Measurements from ENCODE around the gene H3-3A. TPM values are rescaled to one million over a fixed set of nuclear protein-coding genes. Genes with fewer than 3 reads are reported as not detected.

Gene H3-3A
- total RNA-seq, 5 donors from 2014 or later (not counting 1 experiment from before 2014, with no cell fraction given), result 340 to 391 (median 366) TPM

- peak overlapping the region; percentile 51 to 62 for H3K4me3 ChIP-seq (ENCODE audit: control insufficient read depth in 1 of 2, extremely low read depth in 1 of 2, low read length in 1 of 2)
- POLR2A ChIA-PET, result interaction anchor here in 1 of 2 donors (0.6 kb wide), 1 partner anchor 566 kb away, joined by 3 read pairs; no protein-coding TSS in a partner anchor
These were observed 48.0 kb downstream of the H3-3A start for GRCh38 chr1:226110249-226111097.

GRCh38 chr1:226111098-226111882 is 48.8 kb downstream of the H3-3A start:
- CTCF ChIA-PET, result interaction anchor here (0.6 to 3.3 kb wide), 3 partner anchors 14 to 53 kb away, joined by 7 to 11 read pairs (median 7); no protein-coding TSS in a partner anchor
- POLR2A ChIA-PET, result no interaction called here

More at GRCh38 chr1:226110249-226111097, 48.0 kb downstream of the H3-3A start:
- CTCF ChIA-PET, result interaction anchor here (0.6 to 3.3 kb wide), 3 partner anchors 14 to 54 kb away, joined by 7 to 11 read pairs (median 7); no protein-coding TSS in a partner anchor
- peak overlapping the region; percentile 73 for H3K27ac ChIP-seq (ENCODE audit: low read length)
- H3K9me3 Mint-ChIP-seq, result no peaks in the 10 kb centered on the region
- H3K27me3 ChIP-seq (replicated peaks in 1 of 2; ENCODE audit: control insufficient read depth in 2 of 2, extremely low read depth in 1 of 2, insufficient read depth in 2 of 2, low read length in 1 of 2), result no peaks in the 10 kb centered on the region
- H3K4me3 Mint-ChIP-seq, result peak overlapping the region; percentile 61 to 93 (median 63)
- H3K4me1 Mint-ChIP-seq, result peaks cover 12 to 28% (median 13%) of the 10 kb centered on the region in 3 donors
- 2% methylated on average over 70 of the region's 73 CpGs for WGBS (ENCODE audit: insufficient coverage)
- H3K36me3 Mint-ChIP-seq, result no peaks in the 10 kb centered on the region
- ATAC-seq (replicated peaks in 1 of 4) (peak; percentile 67 to 76 (median 69)), DNase-seq (peak in 29 of 35 experiments; percentile 9 to 71 (median 34))
- no peaks in the 10 kb centered on the region for H3K36me3 ChIP-seq (ENCODE audit: control insufficient read depth in 2 of 2, extremely low read depth in 1 of 2, insufficient read depth in 1 of 2, low read length in 1 of 2)
- H3K9me3 ChIP-seq, result no peaks in the 10 kb centered on the region
- no peaks in the 10 kb centered on the region for H3K27me3 Mint-ChIP-seq
- peak overlapping the region in 1 of 2 donors; percentile 52 for H3K27ac Mint-ChIP-seq
- H3K4me1 ChIP-seq (ENCODE audit: control insufficient read depth in 1 of 2, extremely low read depth in 1 of 2, insufficient read depth in 2 of 2, low read length in 2 of 2), result peaks cover 2 to 22% of the 10 kb centered on the region in 2 experiments

GRCh38 chr1:226111883-226112261 is 49.4 kb downstream of the H3-3A start:
- Histone ChIP-seq H3K27ac (ENCODE audit: low read length) (no peak overlapping the region), H3K4me1 (ENCODE audit: control insufficient read depth in 1 of 2, extremely low read depth in 1 of 2, insufficient read depth in 2 of 2, low read length in 2 of 2) (peaks cover 2 to 22% of the 10 kb centered on the region in 2 experiments), H3K9me3 (no peaks in the 10 kb centered on the region), H3K27me3 (replicated peaks in 1 of 2; ENCODE audit: control insufficient read depth in 2 of 2, extremely low read depth in 1 of 2, insufficient read depth in 2 of 2, low read length in 1 of 2) (peaks cover 0 to 2% of the 10 kb centered on the region in 2 experiments), H3K36me3 (ENCODE audit: control insufficient read depth in 2 of 2, extremely low read depth in 1 of 2, insufficient read depth in 1 of 2, low read length in 1 of 2) (no peaks in the 10 kb centered on the region), H3K4me3 (ENCODE audit: control insufficient read depth in 1 of 2, extremely low read depth in 1 of 2, low read length in 1 of 2) (no peak overlapping the region)
- no peak overlapping the region for H3K27ac Mint-ChIP-seq
- H3K9me3 Mint-ChIP-seq, result no peaks in the 10 kb centered on the region
- CTCF ChIA-PET, result interaction anchor here in 1 of 2 donors (0.7 to 1.3 kb wide), 2 partner anchors 13 to 131 kb away, joined by 3 to 7 read pairs; no protein-coding TSS in a partner anchor
- POLR2A ChIA-PET, result no interaction called here
- H3K4me1 Mint-ChIP-seq, result peaks cover 12 to 28% (median 13%) of the 10 kb centered on the region in 3 donors
- no peak for ATAC-seq (replicated peaks in 1 of 4)
- 97% methylated on average over 7 of the region's 7 CpGs for WGBS (ENCODE audit: insufficient coverage)
- no peaks in the 10 kb centered on the region for H3K27me3 Mint-ChIP-seq
- no peak for DNase-seq
- peak overlapping the region in 1 of 3 donors; percentile 93 for H3K4me3 Mint-ChIP-seq
- no peaks in the 10 kb centered on the region for H3K36me3 Mint-ChIP-seq

More at GRCh38 chr1:226111098-226111882, 48.8 kb downstream of the H3-3A start:
- Histone ChIP-seq H3K27me3 (replicated peaks in 1 of 2; ENCODE audit: control insufficient read depth in 2 of 2, extremely low read depth in 1 of 2, insufficient read depth in 2 of 2, low read length in 1 of 2) (peaks cover 0 to 2% of the 10 kb centered on the region in 2 experiments), H3K27ac (ENCODE audit: low read length) (peak overlapping the region; percentile 73), H3K36me3 (ENCODE audit: control insufficient read depth in 2 of 2, extremely low read depth in 1 of 2, insufficient read depth in 1 of 2, low read length in 1 of 2) (no peaks in the 10 kb centered on the region), H3K4me1 (ENCODE audit: control insufficient read depth in 1 of 2, extremely low read depth in 1 of 2, insufficient read depth in 2 of 2, low read length in 2 of 2) (peaks cover 2 to 22% of the 10 kb centered on the region in 2 experiments), H3K9me3 (no peaks in the 10 kb centered on the region), H3K4me3 (ENCODE audit: control insufficient read depth in 1 of 2, extremely low read depth in 1 of 2, low read length in 1 of 2) (peak overlapping the region in 1 of 2 donors; percentile 51)
- peak overlapping the region in 1 of 2 donors; percentile 52 for H3K27ac Mint-ChIP-seq
- WGBS (ENCODE audit: insufficient coverage), result 83% methylated on average over 7 of the region's 11 CpGs
- no peaks in the 10 kb centered on the region for H3K27me3 Mint-ChIP-seq
- no peaks in the 10 kb centered on the region for H3K36me3 Mint-ChIP-seq
- ATAC-seq (replicated peaks in 1 of 4) (no peak), DNase-seq (no peak)
- H3K9me3 Mint-ChIP-seq, result no peaks in the 10 kb centered on the region
- H3K4me1 Mint-ChIP-seq, result peaks cover 12 to 28% (median 13%) of the 10 kb centered on the region in 3 donors
- H3K4me3 Mint-ChIP-seq, result peak overlapping the region; percentile 61 to 93 (median 63)

- no CpG with 5 or more reads among the region's 3 CpGs for WGBS (ENCODE audit: insufficient coverage)
- Mint-ChIP-seq H3K4me1 (peaks cover 12 to 28% (median 13%) of the 10 kb centered on the region in 3 donors), H3K4me3 (peak overlapping the region in 1 of 3 donors; percentile 19), H3K9me3 (no peaks in the 10 kb centered on the region), H3K36me3 (no peaks in the 10 kb centered on the region), H3K27ac (no peak overlapping the region), H3K27me3 (no peaks in the 10 kb centered on the region)
- Histone ChIP-seq H3K9me3 (no peaks in the 10 kb centered on the region), H3K27ac (ENCODE audit: low read length) (no peak overlapping the region), H3K4me1 (ENCODE audit: control insufficient read depth in 1 of 2, extremely low read depth in 1 of 2, insufficient read depth in 2 of 2, low read length in 2 of 2) (peaks cover 2 to 22% of the 10 kb centered on the region in 2 experiments), H3K4me3 (ENCODE audit: control insufficient read depth in 1 of 2, extremely low read depth in 1 of 2, low read length in 1 of 2) (no peak overlapping the region), H3K27me3 (replicated peaks in 1 of 2; ENCODE audit: control insufficient read depth in 2 of 2, extremely low read depth in 1 of 2, insufficient read depth in 2 of 2, low read length in 1 of 2) (peaks cover 0 to 7% of the 10 kb centered on the region in 2 experiments), H3K36me3 (ENCODE audit: control insufficient read depth in 2 of 2, extremely low read depth in 1 of 2, insufficient read depth in 1 of 2, low read length in 1 of 2) (no peaks in the 10 kb centered on the region)
- POLR2A ChIA-PET, result no interaction called here
- ATAC-seq (replicated peaks in 1 of 4) (no peak), DNase-seq (no peak)
- CTCF ChIA-PET, result interaction anchor here in 1 of 2 donors (0.7 kb wide), 1 partner anchor 130 kb away, joined by 3 read pairs; no protein-coding TSS in a partner anchor
These were observed 50.1 kb downstream of the H3-3A start for GRCh38 chr1:226112626-226113025.

GRCh38 chr1:226116673-226117072 is 54.2 kb downstream of the H3-3A start:
- Histone ChIP-seq H3K4me3 (ENCODE audit: control insufficient read depth in 1 of 2, extremely low read depth in 1 of 2, low read length in 1 of 2) (no peak overlapping the region), H3K4me1 (ENCODE audit: control insufficient read depth in 1 of 2, extremely low read depth in 1 of 2, insufficient read depth in 2 of 2, low read length in 2 of 2) (peaks cover 7 to 14% of the 10 kb centered on the region in 2 experiments), H3K9me3 (no peaks in the 10 kb centered on the region), H3K27me3 (replicated peaks in 1 of 2; ENCODE audit: control insufficient read depth in 2 of 2, extremely low read depth in 1 of 2, insufficient read depth in 2 of 2, low read length in 1 of 2) (peaks cover 0 to 11% of the 10 kb centered on the region in 2 experiments), H3K36me3 (ENCODE audit: control insufficient read depth in 2 of 2, extremely low read depth in 1 of 2, insufficient read depth in 1 of 2, low read length in 1 of 2) (no peaks in the 10 kb centered on the region), H3K27ac (ENCODE audit: low read length) (no peak overlapping the region)
- DNase-seq (no peak), ATAC-seq (replicated peaks in 1 of 4) (no peak)
- WGBS (ENCODE audit: insufficient coverage), result 100% methylated on average over 1 of the region's 3 CpGs
- ChIA-PET CTCF (interaction anchor here in 1 of 2 donors (1.0 kb wide), 1 partner anchor 52 kb away, joined by 6 read pairs; no protein-coding TSS in a partner anchor), POLR2A (no interaction called here)
- Mint-ChIP-seq H3K36me3 (no peaks in the 10 kb centered on the region), H3K9me3 (no peaks in the 10 kb centered on the region), H3K27me3 (no peaks in the 10 kb centered on the region), H3K27ac (no peak overlapping the region), H3K4me1 (peaks cover 0 to 21% (median 8%) of the 10 kb centered on the region in 3 donors), H3K4me3 (no peak overlapping the region)

All from T-cell (primary cell).